GM19023 (cell line): Measurements from ENCODE around the gene PGAP6.
"Not testable (repeated sequence)": the region's sequence is repeated elsewhere in the genome, so short reads cannot be mapped to it uniquely, and the experiment has no call there.

Source experiments
- ATAC-seq: cut with Tn5 transposase; IDR thresholded peaks from one replicate; pipeline ENCODE4 v1.9.1; 2021; ENCODE audit warnings: mild to moderate bottlenecking, moderate library complexity; ENCODE audit not compliant: unreplicated experiment

PGAP6 gene

DNA sequence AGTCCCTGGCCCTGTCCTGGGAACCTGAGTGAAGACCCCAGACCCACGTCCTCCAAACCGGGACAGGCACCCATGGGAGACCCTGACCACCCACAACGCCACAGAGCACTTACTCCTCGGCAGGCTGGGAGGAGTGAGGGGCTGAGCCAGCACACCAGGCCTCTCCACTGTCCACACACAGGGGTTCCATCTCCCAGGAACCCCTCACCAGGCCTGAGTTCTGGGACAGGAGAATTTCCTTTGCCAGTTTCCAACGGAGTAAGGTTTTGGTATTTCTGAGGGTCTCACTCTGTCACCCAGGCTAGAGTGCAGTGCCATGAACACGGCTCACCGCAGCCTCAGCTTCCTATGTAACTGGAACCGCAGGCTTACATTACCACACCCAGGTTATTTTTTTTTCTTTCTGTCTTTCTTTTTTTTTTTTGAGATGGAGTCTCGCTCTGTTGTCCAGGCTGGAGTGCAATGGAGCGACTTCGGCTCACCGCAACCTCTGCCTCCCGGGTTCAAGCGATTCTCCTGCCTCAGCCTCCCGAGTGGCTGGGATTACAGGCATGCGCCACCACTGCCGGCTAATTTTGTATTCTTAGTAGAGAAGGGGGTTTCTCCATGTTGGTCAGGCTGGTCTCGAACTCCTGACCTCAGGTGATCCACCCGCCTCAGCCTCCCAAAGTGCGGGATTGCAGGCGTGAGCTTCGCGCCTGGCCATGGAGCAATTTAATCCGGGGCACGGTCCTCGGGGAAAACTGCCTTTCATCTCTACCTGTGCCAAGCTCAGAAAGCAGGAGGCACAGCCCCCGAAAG is 1.6 kb downstream of the PGAP6 start:
- ATAC-seq, result no peak

DNA sequence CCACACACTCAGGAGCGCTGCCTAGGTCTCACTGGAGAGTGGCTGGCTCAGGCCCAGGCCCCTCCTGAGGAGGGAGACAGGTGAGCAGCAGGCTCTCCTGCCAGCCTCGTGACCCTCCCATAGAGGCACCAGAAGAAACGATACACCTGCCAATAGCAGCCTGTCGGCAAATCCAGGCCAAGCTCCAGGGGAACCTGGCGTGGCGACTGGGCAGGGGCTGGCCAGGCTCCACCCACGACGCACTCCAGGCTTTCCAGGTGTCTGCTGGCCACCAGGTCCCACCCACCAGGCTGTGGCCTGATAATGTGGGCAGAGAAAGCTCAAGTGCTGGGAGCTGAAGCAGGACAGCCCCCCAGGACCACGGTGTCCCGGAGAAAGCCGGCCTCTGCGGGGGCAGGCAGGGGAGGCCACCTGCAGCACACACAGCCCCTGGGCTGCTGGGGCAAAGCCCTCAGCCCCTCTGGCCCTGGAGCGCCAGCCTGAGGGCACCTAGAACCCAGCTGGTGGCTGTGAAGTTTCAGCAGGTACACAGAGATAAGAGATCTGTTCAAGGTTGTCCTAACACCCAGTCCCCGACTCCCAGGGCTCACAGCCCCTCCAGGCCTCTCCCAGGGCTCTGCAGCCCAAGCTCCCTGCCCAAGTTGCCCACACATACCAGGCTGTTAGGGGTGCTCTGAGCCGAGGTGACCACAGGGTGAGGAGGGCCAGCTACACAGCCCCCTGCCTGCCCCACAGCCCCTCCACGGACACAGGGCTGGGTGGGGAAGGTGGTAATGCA is 2.4 kb downstream of the PGAP6 start:
- ATAC-seq, result no peak

DNA sequence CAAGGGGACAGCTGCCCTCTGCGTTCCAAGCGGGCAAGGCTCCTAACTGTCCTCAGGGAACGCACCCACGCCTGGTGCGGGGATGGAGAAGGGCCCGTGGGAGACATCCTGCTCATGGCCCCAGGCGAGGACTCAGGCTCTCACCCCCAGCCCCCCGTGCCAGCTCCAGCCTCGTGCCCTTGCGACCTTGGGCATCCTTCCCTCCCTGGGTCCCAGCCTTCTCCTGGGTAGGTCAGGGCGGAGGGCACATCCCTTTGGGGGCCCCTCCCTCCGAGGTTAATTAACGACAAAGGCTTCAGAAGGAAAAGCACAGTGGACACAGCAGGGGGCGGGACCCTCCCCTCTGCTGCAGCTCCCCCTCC is 3.0 kb downstream of the PGAP6 start:
- ATAC-seq, result no peak

DNA sequence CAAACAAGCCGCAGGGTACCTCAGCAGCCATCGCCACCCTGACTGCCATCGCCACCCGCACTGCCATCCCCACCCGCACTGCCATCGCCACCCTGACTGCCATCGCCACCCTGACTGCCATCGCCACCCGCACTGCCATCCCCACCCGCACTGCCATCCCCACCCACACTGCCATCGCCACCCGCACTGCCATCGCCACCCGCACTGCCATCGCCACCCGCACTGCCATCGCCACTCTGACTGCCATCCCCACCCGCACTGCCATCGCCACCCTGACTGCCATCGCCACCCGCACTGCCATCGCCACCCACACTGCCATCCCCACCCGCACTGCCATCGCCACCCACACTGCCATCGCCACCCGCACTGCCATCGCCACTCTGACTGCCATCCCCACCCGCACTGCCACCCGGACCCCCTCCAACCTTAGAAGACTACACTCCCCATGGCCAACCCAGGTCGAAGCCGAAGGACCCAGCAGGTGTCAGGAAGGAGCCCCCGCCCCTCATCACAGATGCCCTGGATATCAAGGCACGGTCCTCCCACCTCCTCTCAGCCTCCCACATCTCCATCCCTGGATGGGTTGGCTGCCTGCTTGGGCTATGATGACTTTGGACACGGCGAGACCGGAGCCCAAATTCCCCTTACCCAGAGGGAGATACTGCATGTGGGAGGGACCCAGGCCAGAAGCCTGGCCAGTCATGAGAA is 3.5 kb downstream of the PGAP6 start:
- ATAC-seq, result not testable (repeated sequence)

- ATAC-seq, result no peak
Observed at GRCh38 chr16:377419-377951, 4.3 kb downstream of the PGAP6 start.

DNA sequence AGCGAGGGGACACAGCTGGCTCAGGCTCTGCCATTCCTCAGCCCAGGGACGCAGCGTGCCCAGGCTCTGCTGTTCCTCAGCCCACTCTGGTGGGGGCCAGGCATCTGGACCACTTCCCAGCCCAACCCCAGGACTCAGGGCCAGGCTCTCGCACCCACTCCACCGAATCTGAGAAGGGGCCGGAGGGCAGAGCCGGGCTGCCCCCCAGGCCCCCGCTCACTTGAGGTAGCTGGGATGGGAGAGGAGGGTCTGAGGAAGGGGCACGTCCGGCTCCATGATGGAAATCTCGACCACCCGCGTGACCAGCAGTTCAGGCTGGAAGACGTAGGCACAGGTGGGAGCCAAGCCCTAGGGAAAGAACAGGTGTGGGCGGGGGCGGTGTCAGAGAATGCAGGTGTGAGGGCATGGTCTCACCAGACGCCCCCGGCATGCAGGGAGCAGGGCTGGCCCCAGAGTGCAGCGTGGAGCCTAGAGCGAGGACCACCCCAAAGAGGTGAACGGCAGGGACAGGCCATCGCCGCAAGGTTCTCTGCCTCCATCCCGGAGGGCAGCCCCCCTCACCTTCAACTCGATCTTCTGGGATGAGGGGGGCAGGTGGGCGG is 4.9 kb downstream of the PGAP6 start:
- ATAC-seq, result no peak

DNA sequence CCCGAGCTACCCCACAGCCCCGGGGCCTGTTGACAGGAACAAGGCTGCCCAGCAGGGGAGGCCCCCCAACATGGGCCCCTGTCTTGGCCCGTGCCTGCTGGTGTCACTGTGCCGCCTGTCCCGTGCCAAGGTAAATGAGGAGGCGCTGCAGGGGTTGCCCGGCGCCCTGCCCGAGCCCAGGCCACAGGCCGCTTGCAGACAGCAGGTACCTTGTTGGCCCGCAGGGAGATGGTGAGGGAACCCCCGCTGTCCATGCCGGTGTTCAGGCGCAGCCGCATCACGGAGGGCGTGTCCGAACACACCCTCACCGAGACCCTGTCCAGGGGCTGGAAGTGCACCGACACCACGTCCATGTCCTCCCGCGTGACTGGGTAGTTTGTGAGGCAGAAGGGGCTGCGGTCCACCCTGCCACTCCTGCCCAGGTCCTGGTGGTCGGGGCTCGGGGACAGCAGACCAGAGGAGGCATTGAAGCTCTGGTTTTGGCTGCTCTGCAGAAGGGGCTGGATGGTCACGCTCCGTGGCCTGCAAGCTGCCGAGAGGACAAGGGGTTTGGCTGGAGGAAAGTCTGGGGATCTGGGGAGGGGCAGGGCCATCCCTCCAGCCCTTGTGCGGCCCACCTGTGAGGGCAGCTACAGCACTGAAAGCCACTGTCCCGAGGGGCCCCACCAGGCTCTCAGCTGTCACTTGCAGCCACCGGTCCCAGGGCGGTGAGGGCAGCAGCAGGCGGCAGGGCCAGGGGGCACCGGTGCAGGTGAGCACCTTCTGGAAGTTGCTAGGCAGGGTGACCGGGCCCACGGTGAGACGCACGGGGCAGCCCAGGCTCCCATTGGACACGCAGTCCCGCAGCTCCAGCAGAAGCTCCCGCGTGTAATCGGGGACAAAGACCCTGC is 5.6 kb downstream of the PGAP6 start:
- no peak for ATAC-seq

DNA sequence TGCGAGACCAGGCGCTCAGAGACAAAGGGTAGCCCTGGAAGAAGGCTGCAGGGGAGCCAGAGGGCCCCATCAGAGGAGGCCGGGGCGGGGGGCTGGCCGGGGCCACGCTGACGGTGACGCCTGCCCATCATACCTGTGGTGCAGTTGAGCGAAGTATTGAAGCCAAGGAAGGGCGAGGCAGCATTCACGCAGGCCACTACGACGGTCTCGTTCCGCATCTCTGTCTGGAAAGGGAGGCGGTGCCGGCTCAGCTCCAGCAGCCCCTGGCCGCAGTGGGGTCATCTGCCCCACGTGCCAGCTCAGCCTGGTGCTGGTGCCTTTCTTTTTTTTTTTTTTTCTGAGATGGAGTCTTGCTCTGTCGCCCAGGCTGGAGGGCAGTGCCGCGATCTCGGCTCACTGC is 6.6 kb downstream of the PGAP6 start:
- no peak for ATAC-seq

GRCh38 chr16:374616-374926 is 7.2 kb downstream of the PGAP6 start:
- ATAC-seq, result no peak

DNA sequence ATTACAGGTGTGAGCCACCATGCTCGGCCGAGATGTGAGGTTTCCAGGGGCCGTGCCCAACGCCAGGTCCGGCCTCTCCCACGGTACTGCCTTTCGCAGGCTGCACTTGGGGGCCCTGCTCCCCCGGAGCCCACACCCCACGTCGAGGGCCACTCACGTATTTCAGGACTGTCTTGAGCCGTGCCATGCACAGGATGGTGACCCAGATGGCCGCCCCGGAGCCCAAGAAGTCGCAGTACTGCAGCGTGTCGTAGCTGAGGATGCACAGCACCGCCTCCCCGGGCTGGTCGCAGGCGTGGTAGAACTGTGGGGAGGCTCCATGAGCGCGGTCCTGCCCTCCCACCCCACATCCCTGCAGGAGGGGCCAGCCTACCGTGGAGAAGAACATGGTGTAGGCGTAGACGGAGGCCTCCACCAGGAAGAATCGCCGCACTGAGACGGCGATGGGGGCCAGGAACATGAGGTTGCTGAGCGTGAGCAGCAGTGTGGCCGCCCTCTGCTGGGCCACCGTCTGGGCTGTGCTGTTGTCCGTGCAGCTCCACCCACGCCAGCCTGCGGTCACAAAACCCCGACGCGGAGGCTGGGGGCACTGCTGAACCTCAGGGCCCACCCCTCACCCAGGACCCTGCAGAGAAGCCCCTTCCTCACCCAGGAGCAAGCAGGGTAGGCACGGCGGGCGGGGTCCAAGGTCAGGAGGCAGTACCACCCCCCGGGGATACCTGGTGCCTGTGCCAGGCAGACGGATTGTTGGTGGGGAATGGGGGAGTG is 7.7 kb downstream of the PGAP6 start:
- no peak for ATAC-seq

DNA sequence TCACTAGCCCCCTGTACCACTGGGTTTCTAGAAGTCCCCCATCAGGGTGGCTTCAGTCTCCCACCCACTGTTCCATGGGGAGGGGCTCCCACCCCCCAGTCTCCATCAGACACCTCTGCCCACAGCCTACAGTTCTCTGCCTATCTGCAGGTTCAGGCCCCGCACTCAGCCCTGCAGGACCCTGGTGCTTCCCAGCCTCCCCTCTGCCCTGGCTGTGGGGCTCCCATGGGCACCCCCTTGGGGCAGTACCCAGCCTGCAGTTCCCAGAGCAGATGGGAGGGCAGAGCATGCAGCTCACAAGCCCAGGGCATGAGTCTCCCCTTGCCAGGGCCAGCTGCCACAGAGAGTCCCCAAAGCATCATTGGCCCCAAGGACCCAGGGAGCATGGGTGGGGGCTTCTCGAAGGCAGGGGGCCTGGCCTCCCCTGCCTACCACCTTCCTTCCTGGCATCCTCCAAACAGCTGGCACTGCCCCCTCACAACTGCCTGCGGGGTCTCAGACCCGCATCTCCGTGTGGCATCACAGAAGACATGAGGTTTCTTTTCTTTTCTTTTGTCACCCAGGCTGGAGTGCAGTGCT is 8.7 kb downstream of the PGAP6 start:
- ATAC-seq, result no peak

- ATAC-seq, result no peak
Observed at GRCh38 chr16:372302-372983, 9.3 kb downstream of the PGAP6 start.

GRCh38 chr16:371515-372301 is 10.1 kb downstream of the PGAP6 start:
- ATAC-seq, result no peak

GRCh38 chr16:370979-371514 is 10.7 kb downstream of the PGAP6 start:
- ATAC-seq, result no peak

GRCh38 chr16:370443-370842 is 11.3 kb downstream of the PGAP6 start, which contains the start of gene MRPL28:
TSS of gene MRPL28 (minus strand) at chr16:370538. CDS start at chr16:370218, 320 bp downstream.
- peak; percentile 80 for ATAC-seq

GRCh38 chr16:369866-370436 is 11.8 kb downstream of the PGAP6 start:
- no peak for ATAC-seq

GRCh38 chr16:369275-369865 is 12.4 kb downstream of the PGAP6 start:
- no peak for ATAC-seq
